HG03378 (cell line): ENCODE results near the gene FAM98A.

Experiments used
- ATAC-seq: cut with Tn5 transposase; IDR thresholded peaks from one replicate; pipeline ENCODE4 v1.9.1; 2021; ENCODE audit warnings: mild to moderate bottlenecking, moderate library complexity; ENCODE audit not compliant: unreplicated experiment

Gene FAM98A

DNA sequence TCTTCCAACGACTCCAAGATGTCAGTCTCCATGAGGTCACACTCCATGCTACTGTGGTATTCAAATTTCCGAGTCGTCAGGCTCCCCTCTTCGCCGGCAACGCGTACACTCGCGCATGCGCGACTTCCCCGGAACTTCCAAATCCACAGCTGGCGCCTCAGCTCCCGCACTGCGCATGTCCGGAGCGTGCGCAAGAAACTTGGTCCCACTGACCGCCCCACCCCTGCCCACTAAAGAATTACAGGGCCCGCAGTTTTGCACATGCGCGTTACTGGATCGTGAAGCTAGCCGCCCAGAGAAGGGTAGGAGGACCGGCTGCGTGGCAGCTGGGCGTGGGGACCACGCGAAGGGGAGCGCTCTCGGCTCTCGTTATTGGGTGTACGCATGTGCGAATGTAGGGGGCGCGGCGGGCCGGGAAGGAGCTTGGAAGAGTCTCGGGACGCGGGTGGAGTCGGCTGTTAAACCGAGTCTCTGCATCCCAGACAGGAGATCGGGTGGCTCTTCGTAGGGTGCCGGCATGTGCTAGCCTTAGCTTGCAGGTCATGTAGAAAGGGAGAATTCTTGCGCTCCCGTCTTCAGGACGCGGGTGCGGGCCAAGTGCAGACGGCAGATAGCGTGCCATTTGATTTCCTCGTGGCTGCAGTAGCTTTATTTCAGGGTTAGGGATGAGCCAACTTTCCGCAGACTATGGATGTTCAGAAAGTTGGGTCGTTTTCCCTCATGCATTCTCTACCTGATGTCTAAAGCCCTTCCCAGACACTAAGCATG lies at the start of gene FAM98A:
TSS of gene FAM98A (minus strand) at position 125 of the 768 bp plus-strand sequence. CDS start at position 47, 78 bp downstream.
- ATAC-seq: peak; percentile 92

DNA sequence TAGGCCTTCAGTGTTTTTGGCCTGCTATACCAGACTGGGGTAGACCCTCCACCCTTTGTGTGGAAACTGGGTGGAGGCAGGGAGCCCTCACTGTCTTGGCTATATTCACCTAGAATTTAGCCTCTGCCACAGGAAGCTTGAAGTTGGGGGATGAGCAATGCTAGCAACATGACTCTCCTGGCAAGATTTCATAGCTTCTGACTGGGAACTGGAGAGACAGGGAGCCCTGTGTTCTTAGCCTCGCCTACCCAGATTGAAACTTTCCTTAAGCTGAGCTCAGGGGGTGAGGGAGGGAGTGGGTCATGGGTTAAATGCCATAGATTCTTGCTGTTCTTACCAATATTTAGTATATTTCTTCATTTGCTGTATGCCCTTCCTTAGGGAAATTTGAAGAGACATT lies 46.8 kb upstream of the FAM98A start:
- no peak for ATAC-seq

DNA sequence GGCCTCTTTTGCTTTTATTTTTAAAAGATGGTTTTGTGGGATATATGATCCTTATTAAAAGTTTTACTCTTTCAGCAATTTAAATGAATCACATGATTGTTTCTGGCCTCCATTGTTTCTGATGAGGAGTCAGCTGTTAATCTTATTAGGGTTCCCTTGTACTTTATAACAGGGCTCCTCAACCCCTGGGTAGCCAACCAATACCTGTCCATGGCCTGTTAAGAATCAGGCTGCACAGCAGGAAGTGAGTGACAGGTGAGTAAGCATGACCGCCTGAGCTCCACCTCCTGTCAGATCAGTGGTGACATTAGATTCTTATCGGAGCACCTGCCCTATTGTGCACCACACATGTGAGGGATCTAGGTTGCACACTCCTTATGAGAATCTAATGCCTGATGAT lies 45.1 kb upstream of the FAM98A start:
- no peak for ATAC-seq

DNA sequence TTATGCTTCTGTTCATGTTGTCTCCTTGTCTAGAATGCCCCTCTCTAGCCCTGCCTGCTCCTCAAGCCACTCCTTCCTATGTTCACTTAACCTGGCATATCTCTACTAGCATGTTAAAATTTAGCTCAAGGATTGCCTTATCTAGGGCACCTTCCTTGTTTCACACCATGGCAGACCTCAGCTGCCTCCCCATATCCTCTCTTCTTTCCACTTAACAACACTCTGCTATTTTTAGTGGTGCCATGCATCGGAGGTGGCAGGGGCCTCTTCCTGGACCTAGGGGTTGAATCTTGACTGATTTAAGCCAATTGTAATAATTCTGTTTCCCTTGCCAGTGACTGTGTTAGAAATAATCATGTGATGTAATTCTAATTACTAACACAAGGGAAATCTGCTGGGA lies 36.9 kb upstream of the FAM98A start:
- ATAC-seq: no peak

GRCh38 chr2:33634261-33634910 lies 35.3 kb upstream of the FAM98A start:
- ATAC-seq: no peak

DNA sequence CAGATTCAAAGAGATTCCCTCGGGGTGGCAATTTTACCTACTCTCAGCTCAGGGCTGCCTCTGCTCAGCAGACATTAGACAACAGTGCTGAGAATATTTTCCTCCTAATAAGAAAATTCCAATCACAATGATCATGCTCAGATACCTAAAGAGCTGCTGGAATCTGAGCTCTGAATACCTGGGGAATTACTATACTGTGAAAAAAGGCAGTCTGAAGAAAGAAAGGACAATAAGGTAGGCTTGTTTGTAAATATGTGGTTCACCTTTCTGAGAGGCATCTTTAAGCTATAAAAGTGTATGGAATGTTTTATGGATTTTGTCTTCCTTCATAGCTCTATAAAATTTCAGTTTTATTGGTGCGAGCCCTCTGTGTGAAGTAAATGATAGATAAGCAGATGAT lies 34.2 kb upstream of the FAM98A start:
- ATAC-seq: no peak

GRCh38 chr2:33632831-33633230 lies 33.7 kb upstream of the FAM98A start:
- no peak for ATAC-seq

- no peak for ATAC-seq
These were observed 29.1 kb upstream of the FAM98A start for GRCh38 chr2:33628031-33628827.

DNA sequence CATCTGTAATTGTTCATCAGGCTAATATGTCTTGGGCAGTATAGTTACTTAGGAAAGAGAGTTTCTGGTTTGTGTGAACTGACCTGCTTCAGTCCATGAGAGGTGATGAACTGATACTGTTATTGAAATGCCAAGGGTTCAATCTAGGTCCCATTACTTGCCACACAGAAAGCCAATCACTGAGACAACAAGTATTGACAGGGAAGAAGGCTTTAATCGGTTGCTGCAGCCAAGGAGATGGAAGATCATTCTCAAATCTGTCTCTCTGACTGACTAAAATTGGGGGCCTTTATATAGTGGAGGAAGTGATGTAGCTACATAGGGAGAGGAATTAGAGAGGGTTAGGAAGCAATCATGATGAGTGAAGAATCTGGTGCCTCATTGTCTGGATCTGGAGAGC lies 19.9 kb upstream of the FAM98A start:
- no peak for ATAC-seq

DNA sequence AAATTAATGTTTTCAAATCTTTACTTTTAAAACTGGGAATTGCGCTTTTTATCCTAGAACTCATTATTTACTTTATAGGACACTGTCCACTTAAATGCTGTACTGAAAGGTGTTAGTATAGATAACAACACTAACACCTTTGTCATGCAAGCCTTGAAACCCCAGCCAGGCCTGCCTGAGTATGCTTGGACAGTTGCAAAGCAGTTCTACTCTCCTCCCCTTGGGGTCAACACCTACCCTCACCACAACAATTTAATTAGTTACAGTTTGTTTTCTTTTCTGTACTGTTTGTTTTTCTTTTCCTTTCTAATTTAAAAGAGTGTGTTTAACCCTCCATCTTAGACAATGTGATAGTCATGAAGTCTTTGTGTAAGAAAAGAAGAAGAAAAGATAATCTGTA lies 18.9 kb upstream of the FAM98A start:
- no peak for ATAC-seq

DNA sequence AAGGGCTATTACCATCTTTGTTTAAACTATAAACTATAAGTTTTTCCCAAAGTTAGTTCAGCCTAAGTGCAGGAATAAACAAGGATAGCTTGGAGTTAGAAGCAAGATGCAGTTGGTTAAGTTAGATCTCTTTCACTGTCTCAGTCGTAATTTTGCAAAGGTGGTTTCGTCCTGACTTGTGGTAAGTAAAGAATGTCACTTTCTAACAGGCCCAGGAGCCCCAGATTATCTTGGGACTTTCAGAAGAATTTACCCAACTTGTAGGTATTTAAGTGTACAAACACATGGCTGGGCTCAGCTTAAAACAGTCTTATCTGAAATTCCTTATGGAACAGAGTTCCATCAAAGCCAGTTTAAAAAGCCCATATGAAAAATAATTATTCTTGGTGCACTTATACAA lies 18.3 kb upstream of the FAM98A start:
- ATAC-seq: no peak

DNA sequence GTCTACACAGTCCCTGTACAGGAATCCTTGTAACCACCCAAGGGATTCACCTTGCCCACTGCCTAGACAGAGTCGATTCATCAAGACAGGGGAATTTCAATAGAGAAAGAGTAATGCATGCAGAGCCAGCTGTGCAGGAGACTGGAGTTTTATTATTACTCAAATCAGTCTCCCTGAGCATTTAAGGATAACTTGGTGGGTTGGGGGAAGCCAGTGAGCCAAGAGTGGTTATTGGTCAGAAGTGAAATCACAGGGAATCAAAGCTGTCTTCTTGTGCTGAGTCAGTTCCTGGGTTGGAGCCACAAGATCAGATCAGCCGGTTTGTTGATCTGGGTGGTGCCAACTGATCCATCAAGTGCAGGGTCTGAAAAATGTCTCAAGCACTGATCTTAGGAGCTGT lies 17.8 kb upstream of the FAM98A start:
- ATAC-seq: peak; percentile 73

DNA sequence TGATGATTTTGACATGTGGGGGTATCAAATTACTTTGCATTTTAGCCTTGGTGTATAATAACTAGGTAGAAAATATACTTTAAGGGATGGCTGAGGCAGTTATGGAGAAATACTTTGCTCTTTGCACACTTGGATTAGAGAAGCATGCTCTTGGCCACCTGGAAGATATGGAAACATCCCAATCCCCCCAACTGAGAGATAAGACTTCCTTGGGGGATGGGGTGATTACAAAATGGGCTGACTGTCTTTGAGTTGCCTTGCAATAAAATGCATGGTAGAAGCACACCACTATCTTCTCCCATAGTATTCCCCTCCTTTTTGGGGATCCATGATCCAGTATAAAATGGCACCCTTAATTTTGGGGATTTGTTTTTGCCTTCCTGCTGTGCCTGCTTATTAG lies 15.1 kb upstream of the FAM98A start:
- no peak for ATAC-seq

DNA sequence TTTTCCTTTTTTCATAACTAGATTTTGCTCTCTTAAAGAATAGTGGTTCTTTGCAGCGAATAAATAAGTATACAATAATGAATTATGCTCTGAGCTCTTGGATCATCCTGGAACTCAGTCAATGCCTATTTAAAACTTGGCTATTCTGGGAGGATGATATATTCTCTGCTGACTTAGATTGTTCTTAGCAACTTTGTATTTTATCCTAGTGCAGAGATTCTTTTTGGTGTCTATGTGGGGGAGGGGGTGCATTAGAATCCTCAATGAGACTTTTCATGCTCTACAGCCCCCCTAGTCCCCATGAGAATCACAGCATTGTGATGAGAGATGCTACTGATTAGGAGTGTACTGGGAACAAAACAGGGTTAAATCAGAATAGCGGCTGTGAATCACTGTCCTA lies 8.8 kb upstream of the FAM98A start:
- no peak for ATAC-seq

DNA sequence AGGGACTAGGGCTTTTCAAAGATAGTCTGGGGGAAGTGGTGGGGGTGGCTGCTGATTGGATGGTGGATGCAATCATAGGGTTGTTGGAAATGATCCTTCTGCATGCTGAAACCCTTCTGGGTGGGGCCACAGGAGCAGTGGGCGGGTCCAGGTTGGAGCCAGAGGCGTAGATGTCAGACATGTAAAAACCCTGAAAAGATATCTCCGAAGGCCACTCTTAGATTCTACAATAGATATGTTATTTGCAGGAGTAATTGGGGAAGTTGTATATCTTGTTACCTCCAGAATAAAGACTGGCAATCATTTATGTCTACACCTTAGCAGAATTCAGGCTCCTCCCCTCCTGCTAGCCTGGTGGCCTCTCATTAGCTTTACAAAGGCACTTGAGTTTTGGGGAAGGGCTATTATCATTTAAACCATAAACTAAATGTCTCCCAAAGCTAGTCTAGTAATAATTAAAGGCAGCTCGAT lies 8.2 kb upstream of the FAM98A start:
- no peak for ATAC-seq

DNA sequence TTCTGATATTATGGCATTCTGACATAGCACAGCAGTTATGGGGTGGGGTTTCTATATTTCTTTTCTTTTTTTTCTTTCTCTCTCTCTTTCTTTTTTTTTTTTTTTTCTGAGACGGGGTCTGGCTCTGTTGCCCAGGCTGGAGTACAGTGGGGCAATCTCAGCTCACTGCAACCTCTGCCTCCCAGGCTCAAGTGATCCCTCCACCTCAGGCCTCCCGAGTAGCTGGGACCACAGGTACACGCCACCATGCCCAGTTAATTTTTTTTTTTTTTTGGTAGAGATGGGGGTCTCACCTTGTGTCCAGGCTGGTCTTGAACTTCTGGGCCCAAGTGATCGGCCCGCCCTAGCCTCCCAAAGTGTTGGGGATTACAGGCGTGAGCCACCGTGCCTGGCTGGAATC lies 7.5 kb upstream of the FAM98A start:
- no peak for ATAC-seq

DNA sequence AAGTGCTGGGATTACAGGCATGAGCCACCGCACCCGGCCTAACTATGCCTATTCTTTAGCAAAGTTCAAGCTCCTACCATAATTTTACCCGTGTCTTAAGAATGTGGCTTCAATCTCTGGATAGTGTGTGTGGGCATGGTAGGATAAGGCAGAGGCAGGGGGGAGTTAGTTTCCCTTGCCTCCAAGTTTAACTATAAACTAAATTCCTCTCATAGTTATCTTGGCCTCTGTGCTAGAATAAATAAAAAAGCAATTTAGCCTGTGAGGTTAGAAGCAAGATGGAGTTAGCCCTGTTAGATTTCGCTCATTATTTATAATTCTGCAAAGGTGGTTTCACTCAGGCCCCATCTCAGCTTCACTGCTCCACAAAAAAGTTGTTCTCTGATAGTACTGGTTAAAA lies 7.0 kb upstream of the FAM98A start:
- no peak for ATAC-seq

- no peak for ATAC-seq
These were observed 6.0 kb upstream of the FAM98A start for GRCh38 chr2:33605056-33605455.

DNA sequence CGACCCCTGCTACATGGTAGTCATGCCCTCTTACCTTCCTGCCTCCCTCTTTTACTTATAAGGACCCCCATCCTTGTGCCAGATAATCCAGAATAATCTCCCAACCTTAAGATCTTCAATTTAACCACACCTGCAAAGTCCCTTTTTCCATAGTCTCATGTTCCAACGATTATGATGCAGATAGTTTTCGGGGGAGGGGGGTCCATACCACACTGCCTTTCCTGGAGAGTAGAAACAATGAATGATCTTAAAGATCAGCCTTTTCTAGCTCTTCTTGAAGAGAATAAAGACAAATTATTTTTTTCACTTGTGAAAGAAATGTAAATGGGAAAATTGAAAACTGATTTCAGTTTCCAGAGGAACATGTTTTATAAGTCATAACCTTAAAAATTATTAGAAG lies 4.3 kb upstream of the FAM98A start:
- ATAC-seq: no peak

- ATAC-seq: no peak
These were observed 3.2 kb upstream of the FAM98A start for GRCh38 chr2:33602201-33602830.

DNA sequence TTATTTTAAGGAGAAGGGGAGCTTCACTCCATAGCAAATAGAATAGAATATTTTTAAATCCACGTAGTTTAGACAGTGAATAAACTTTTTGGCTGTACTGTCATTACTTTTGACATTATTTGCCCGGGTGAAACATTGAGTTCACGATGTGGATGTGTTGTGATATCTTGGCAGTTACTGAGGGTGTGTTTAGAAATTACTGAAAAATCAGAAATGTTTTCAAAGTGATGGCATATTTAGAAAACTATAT lies 769 bp upstream of the FAM98A start:
- ATAC-seq: no peak
